ENCODE measurements around the gene TBC1D22B. TPM values are rescaled to one million over a fixed set of nuclear protein-coding genes. Genes with fewer than 3 reads are reported as not detected.

Gene TBC1D22B
- total and polyA plus RNA-seq, 12 donors: 7.4 to 21.9 (median 15.7) TPM

DNA sequence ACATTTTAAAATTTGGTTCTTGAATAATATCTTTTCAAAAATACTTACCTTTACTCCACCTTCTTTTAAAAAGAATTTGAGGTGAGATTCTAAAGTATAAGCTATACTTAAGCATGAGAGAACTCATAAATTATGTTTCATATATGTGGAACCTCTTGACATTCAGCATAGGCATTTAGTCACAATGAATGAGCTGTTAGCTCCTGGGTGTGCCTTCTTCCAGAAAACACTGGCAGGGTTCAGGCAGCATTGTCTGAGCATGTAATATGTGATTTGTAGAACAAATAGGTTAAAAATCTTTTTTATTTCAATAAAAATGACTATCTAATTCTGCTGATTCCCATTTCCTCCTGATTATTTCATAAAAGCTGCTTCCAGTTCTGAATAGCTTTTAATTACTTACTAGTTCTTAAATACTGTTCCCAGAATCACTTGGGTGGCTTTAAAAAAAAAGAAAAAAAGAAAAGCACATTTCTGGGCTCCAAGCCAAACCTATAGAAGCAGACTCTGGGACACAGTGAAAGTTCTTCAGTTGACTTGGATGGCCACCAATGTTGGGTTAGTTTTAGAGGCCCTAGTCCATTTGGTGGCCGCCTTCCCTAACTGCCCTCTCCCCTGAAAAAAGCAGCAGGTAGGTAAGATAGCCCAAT is 116.4 kb downstream of the TBC1D22B start:
- H3K4me3 ChIP-seq: no peak overlapping the region
- no peaks in the 10 kb centered on the region for H3K27me3 ChIP-seq
- peaks cover 0 to 21% of the 10 kb centered on the region in 2 donors for H3K36me3 ChIP-seq (replicated peaks in 1 of 2)
- WGBS, 4 donors: 75 to 95% (median 94%) methylated on average over 1 of the region's 1 CpG
- intact Hi-C loops (cut with DNase I): loop anchor here in 1 of 2 donors (10.0 kb wide), 1 partner anchor 191 kb away; no protein-coding TSS in a partner anchor
- H3K4me1 ChIP-seq (replicated peaks in 1 of 2): peaks cover 0 to 3% of the 10 kb centered on the region in 2 donors
- TF ChIP-seq, protein P1, sequence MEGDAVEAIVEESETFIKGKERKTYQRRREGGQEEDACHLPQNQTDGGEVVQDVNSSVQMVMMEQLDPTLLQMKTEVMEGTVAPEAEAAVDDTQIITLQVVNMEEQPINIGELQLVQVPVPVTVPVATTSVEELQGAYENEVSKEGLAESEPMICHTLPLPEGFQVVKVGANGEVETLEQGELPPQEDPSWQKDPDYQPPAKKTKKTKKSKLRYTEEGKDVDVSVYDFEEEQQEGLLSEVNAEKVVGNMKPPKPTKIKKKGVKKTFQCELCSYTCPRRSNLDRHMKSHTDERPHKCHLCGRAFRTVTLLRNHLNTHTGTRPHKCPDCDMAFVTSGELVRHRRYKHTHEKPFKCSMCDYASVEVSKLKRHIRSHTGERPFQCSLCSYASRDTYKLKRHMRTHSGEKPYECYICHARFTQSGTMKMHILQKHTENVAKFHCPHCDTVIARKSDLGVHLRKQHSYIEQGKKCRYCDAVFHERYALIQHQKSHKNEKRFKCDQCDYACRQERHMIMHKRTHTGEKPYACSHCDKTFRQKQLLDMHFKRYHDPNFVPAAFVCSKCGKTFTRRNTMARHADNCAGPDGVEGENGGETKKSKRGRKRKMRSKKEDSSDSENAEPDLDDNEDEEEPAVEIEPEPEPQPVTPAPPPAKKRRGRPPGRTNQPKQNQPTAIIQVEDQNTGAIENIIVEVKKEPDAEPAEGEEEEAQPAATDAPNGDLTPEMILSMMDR (IDR thresholded peaks at IDR 0.05): no peak
- no peak for TF ChIP-seq POLR2A (IDR thresholded peaks at IDR 0.05)
- no peak for DNase-seq
- H3K9me3 ChIP-seq (replicated peaks in 1 of 3): no peaks in the 10 kb centered on the region
- H3K27ac ChIP-seq: no peak overlapping the region

DNA sequence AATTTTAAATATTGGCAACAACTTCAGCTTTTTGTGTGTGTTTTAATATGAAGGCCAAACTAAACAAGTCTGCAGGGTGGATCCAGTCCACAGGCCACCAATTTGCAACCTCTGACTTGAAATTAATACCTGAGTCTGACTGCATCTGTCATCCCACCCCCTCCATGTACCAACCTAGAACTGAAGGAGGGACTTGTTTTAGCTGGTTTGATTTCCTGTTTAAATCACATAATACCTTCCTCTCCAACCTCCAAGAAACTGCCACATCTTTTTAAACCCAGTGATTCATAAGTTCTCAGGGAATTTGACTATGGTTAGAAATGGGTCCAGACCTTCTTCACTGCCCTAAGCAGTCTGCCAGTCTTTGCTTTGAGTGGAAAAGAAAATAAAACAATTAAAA is 117.8 kb downstream of the TBC1D22B start:
- Histone ChIP-seq H3K4me1 (replicated peaks in 1 of 2) (no peaks in the 10 kb centered on the region), H3K9me3 (replicated peaks in 1 of 3) (no peaks in the 10 kb centered on the region), H3K27ac (no peak overlapping the region), H3K4me3 (no peak overlapping the region), H3K36me3 (replicated peaks in 1 of 2) (peaks cover 0 to 26% of the 10 kb centered on the region in 2 donors), H3K27me3 (no peaks in the 10 kb centered on the region)
- TF ChIP-seq, protein P1 (IDR thresholded peaks at IDR 0.05): no peak
- TF ChIP-seq POLR2A (IDR thresholded peaks at IDR 0.05): no peak
- intact Hi-C loops (cut with DNase I): loop anchor here in 1 of 2 donors (10.0 kb wide), 1 partner anchor 189 kb away; no protein-coding TSS in a partner anchor
- no peak for DNase-seq

DNA sequence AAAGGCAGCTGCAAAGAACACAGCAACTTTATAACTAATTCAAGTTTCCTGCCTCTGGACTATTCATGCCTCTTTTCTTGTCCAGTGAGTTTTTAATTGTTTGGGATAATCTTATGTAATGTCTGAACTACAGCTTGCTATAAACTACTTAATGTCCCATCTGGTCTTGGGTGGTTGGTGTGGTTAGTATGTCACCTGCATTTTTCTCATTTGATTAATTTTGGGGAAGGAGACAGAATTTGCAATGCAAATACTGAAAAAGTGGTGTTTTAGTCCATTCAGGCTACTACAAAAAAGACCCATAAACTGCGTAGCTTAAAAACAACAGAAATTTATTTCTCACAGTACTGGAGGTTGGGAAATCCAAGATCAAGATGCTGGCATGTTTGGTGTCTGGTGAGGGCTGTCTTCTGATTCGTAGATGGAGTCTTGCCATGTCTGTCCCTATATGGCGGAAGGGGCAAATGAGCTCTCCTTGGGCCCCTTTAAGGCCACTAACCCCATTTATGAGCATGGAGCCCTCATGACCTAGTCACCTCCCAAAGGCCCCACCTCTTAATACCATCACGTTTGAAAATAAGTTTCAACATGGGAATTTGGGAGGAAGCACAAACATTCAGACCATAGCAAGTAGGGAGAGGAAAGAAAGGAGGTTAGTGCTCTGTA is 118.6 kb downstream of the TBC1D22B start:
- no peaks in the 10 kb centered on the region for H3K4me1 ChIP-seq (replicated peaks in 1 of 2)
- WGBS, 4 donors: 77 to 82% (median 79%) methylated on average over 4 of the region's 4 CpGs
- peaks cover 0 to 24% of the 10 kb centered on the region in 2 donors for H3K36me3 ChIP-seq (replicated peaks in 1 of 2)
- DNase-seq: no peak
- H3K27ac ChIP-seq: no peak overlapping the region
- TF ChIP-seq, protein P1 (IDR thresholded peaks at IDR 0.05): no peak
- TF ChIP-seq POLR2A (IDR thresholded peaks at IDR 0.05): no peak
- no peaks in the 10 kb centered on the region for H3K27me3 ChIP-seq
- no peaks in the 10 kb centered on the region for H3K9me3 ChIP-seq (replicated peaks in 1 of 3)
- intact Hi-C loops (cut with DNase I): loop anchor here in 1 of 2 donors (10.0 kb wide), 1 partner anchor 189 kb away; no protein-coding TSS in a partner anchor
- no peak overlapping the region for H3K4me3 ChIP-seq

DNA sequence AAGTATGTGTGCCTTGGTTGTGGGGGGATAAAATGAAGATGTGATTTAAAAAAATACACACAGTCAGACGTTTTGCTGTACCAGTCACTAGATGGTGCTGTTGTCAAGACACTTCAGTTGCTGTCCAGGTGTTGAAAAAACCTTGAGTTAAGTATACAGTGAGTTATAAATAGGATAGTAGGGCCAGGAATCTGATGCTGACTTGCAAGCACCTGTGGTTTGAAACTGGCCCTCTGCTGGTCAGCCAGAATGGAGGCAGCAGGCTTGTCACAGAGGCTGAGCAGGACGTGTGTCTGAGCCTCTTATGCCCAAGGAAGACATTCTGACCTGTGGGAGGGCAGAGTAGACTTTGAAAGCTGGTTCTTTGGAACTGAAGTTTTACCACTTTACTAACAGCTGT is 124.0 kb downstream of the TBC1D22B start:
- 48 to 52% (median 52%) methylated on average over 2 of the region's 2 CpGs for WGBS, 4 donors
- intact Hi-C loops (cut with DNase I): no loop called here
- no peak for TF ChIP-seq POLR2A (IDR thresholded peaks at IDR 0.05)
- TF ChIP-seq, protein P1 (IDR thresholded peaks at IDR 0.05): peak in 5 of 6 experiments; percentile 22 to 48 (median 39)

More for the DNA sequence above, 124.0 kb downstream of the TBC1D22B start:
- Histone ChIP-seq H3K9me3 (replicated peaks in 1 of 3) (no peaks in the 10 kb centered on the region), H3K36me3 (replicated peaks in 1 of 2) (peaks cover 0 to 18% of the 10 kb centered on the region in 2 donors), H3K27me3 (no peaks in the 10 kb centered on the region), H3K4me3 (no peak overlapping the region), H3K27ac (no peak overlapping the region), H3K4me1 (replicated peaks in 1 of 2) (no peaks in the 10 kb centered on the region)
- DNase-seq: peak in 2 of 7 donors; percentile 19 to 20
